HCT116 (cell line): ENCODE data around the gene GNG4. TPM values are rescaled to one million over a fixed set of nuclear protein-coding genes. Genes with fewer than 3 reads are reported as not detected.

Experiments used
- ATAC-seq: fragments of 200-7000 bp; cut with Tn5 transposase; 2 replicates; pipeline ENCODE4 v1.9.1; 2020; ENCODE audit warnings: mild to moderate bottlenecking, moderate library complexity
- BruUV-seq: library from RNA; stranded (reverse); fragments of 400-500 nt; replicated peaks from 2 replicates; lab custom pipeline; 2021; lab: Mats Ljungman, UMichigan
- CTCF ChIA-PET: fragments of 300-600 bp; sonication (Branson Sonifier 250); formaldehyde crosslinking; loops from one replicate; lab custom pipeline; 2021; ENCODE audit warnings: antibody characterized with exemption; lab: Charles Lee
- POLR2A ChIA-PET: fragments of 300-600, 350-600 bp; sonication (Branson Sonifier 250); formaldehyde crosslinking; loops from one replicate; lab custom pipeline; 2021; ENCODE audit warnings: antibody characterized with exemption; lab: Charles Lee
- RAD21 ChIA-PET, 2 experiments: fragments of 300-600 bp; sonication (Branson Sonifier 250); formaldehyde crosslinking; loops; one replicate each; lab custom pipeline; 2023; ENCODE audit warnings: low total read pairs in 2 of 2; ENCODE audit not compliant: uncharacterized antibody in 2 of 2, unreplicated experiment in 2 of 2, low non-redundant PET in 1 of 2; lab: Charles Lee
- DNase-seq: peaks from one replicate; pipeline ENCODE4 v3.0.0-alpha.2; 2010; ENCODE audit warnings: low read depth, low spot score
- H2AFZ ChIP-seq: fragments of 200-600 bp; shearing (Covaris generic), sonication (generic); 2 replicates; pipeline ENCODE4 v1.6.1; 2017; ENCODE audit warnings: low read depth, mixed run types, mixed read lengths, antibody characterized with exemption, low read length; ENCODE audit not compliant: poor library complexity, severe bottlenecking
- H3K27ac ChIP-seq: 2 replicates; pipeline ENCODE4 v1.5.1; 2012; ENCODE audit warnings: low read depth, low read length
- H3K27me3 ChIP-seq: fragments of 200-600 bp; sonication (generic); 2 replicates; pipeline ENCODE4 v1.6.1; 2016; ENCODE audit warnings: mixed run types, low read length, mixed read lengths; ENCODE audit not compliant: insufficient read depth
- H3K36me3 ChIP-seq, 2 experiments: fragments of 200-500 bp in 1 of 2; fragments of 200-600 bp in 1 of 2; sonication (Bioruptor generic) in 1 of 2; sonication (generic) in 1 of 2; 2 replicates each; pipeline versions ENCODE4 v1.5.1 to v1.6.1; 2014 to 2016; ENCODE audit warnings: low read length in 2 of 2, inconsistent platforms in 1 of 2, mixed read lengths in 1 of 2, mixed run types in 1 of 2; ENCODE audit not compliant: insufficient read depth in 2 of 2, control insufficient read depth in 1 of 2
- H3K4me1 ChIP-seq, 2 experiments: fragments of 200-600 bp in 1 of 2; sonication (generic) in 1 of 2; 2 replicates each; pipeline versions ENCODE4 v1.5.1 to v1.6.1; 2012 to 2017; ENCODE audit warnings: low read length in 2 of 2, inconsistent platforms in 1 of 2, mild to moderate bottlenecking in 1 of 2, mixed read lengths in 1 of 2, mixed run types in 1 of 2, moderate library complexity in 1 of 2; ENCODE audit not compliant: insufficient read depth in 2 of 2, control insufficient read depth in 1 of 2
- H3K4me2 ChIP-seq: fragments of 200-600 bp; sonication (generic); 2 replicates; pipeline ENCODE4 v1.6.1; 2017; ENCODE audit warnings: mixed run types, low read length, mixed read lengths
- H3K4me3 ChIP-seq, 2 experiments: fragments of 200-600 bp in 1 of 2; sonication (generic) in 1 of 2; replicated peaks in 1 of 2; 2 replicates each; pipeline ENCODE4 v1.5.1; 2011 to 2016; ENCODE audit warnings: low read length in 2 of 2, control low read depth in 1 of 2, low read depth in 1 of 2, mild to moderate bottlenecking in 1 of 2, mixed read lengths in 1 of 2, mixed run types in 1 of 2
- H3K79me2 ChIP-seq: fragments of 200-600 bp; sonication (generic); 2 replicates; pipeline ENCODE4 v1.6.1; 2017; ENCODE audit warnings: mild to moderate bottlenecking, mixed run types, low read length, moderate library complexity, mixed read lengths; ENCODE audit not compliant: insufficient read depth
- H3K9ac ChIP-seq: fragments of 200-600 bp; sonication (generic); 2 replicates; pipeline ENCODE4 v1.6.1; 2016; ENCODE audit warnings: low read length, mixed read lengths
- H3K9me2 ChIP-seq: fragments of 200-600 bp; sonication (generic), shearing (Covaris generic); 2 replicates; pipeline ENCODE4 v1.6.1; 2017; ENCODE audit warnings: mixed run types, mild to moderate bottlenecking, moderate library complexity; ENCODE audit not compliant: insufficient read depth
- H3K9me3 ChIP-seq, 2 experiments: fragments of 200-500 bp in 1 of 2; fragments of 200-600 bp in 1 of 2; sonication (Bioruptor generic) in 1 of 2; sonication (generic) in 1 of 2; 2 replicates each; pipeline ENCODE4 v1.6.1; 2014 to 2017; ENCODE audit warnings: low read length in 2 of 2, mixed read lengths in 2 of 2, inconsistent platforms in 1 of 2, low read depth in 1 of 2, mild to moderate bottlenecking in 1 of 2, mixed run types in 1 of 2, moderate library complexity in 1 of 2; ENCODE audit not compliant: control insufficient read depth in 1 of 2, insufficient read depth in 1 of 2
- H4K20me1 ChIP-seq: fragments of 200-600 bp; sonication (generic), shearing (Covaris generic); 2 replicates; pipeline ENCODE4 v1.6.1; 2017; ENCODE audit warnings: mixed run types, mild to moderate bottlenecking, moderate library complexity; ENCODE audit not compliant: insufficient read depth
- CBX3 ChIP-seq: IDR thresholded peaks from 2 replicates; pipeline ENCODE4 v1.6.1; 2012; ENCODE audit warnings: low read depth
- CTCF ChIP-seq, 3 experiments: fragments of 200-600 bp in 1 of 3; sonication (generic) in 1 of 3; IDR thresholded peaks in 2 of 3; conservative IDR thresholded peaks in 1 of 3; 2 replicates each; pipeline ENCODE4 v1.5.1; 2012 to 2017; ENCODE audit warnings: low read depth in 2 of 3, low read length in 2 of 3, antibody characterized with exemption in 1 of 3, borderline replicate concordance in 1 of 3, control low read depth in 1 of 3, mild to moderate bottlenecking in 1 of 3, mixed read lengths in 1 of 3, mixed run types in 1 of 3, moderate library complexity in 1 of 3; ENCODE audit not compliant: insufficient read depth in 1 of 3
- EGR1 ChIP-seq: IDR thresholded peaks from 2 replicates; pipeline ENCODE4 v1.6.1; 2012; ENCODE audit warnings: low read depth
- ELF1 ChIP-seq: IDR thresholded peaks from 2 replicates; pipeline ENCODE4 v1.6.1; 2012; ENCODE audit warnings: low read depth, borderline replicate concordance
- EZH2 ChIP-seq: fragments of 200-600 bp; sonication (generic); IDR thresholded peaks from 2 replicates; pipeline ENCODE4 v1.6.1; 2017; ENCODE audit warnings: antibody characterized with exemption, mixed run types
- EZH2phosphoT487 ChIP-seq: fragments of 200-600 bp; IDR thresholded peaks from 2 replicates; pipeline ENCODE4 v1.6.1; 2018; ENCODE audit warnings: antibody characterized with exemption, borderline replicate concordance
- FOSL1 ChIP-seq: IDR thresholded peaks from 2 replicates; pipeline ENCODE4 v1.6.1; 2012; ENCODE audit warnings: low read depth
- JUND ChIP-seq: IDR thresholded peaks from 2 replicates; pipeline ENCODE4 v1.6.1; 2012
- MAX ChIP-seq: IDR thresholded peaks from 2 replicates; pipeline ENCODE4 v1.6.1; 2012
- POLR2A ChIP-seq: IDR thresholded peaks from 2 replicates; pipeline ENCODE4 v1.7.0; 2011; ENCODE audit warnings: borderline replicate concordance; ENCODE audit not compliant: insufficient read depth, insufficient read length; ENCODE audit errors: extremely low read depth
- RAD21 ChIP-seq: IDR thresholded peaks from 2 replicates; pipeline ENCODE4 v1.6.1; 2012; ENCODE audit warnings: low read depth, mild to moderate bottlenecking
- REST ChIP-seq: IDR thresholded peaks from 2 replicates; pipeline ENCODE4 v1.6.1; 2012; ENCODE audit warnings: low read depth
- SIN3A ChIP-seq: IDR thresholded peaks from 2 replicates; pipeline ENCODE4 v1.6.1; 2012; ENCODE audit warnings: low read depth
- SP1 ChIP-seq: IDR thresholded peaks from 2 replicates; pipeline ENCODE4 v1.6.1; 2012; ENCODE audit warnings: low read depth
- SRF ChIP-seq: IDR thresholded peaks from 2 replicates; pipeline ENCODE4 v1.6.1; 2012; ENCODE audit warnings: low read depth
- TCF7L2 ChIP-seq: IDR thresholded peaks from 2 replicates; pipeline ENCODE4 v1.7.0; 2011; ENCODE audit warnings: borderline replicate concordance, inconsistent platforms; ENCODE audit not compliant: insufficient read depth, insufficient read length; ENCODE audit errors: extremely low read depth
- YY1 ChIP-seq: IDR thresholded peaks from 2 replicates; pipeline ENCODE4 v1.6.1; 2011; ENCODE audit warnings: low read length, low read depth, moderate library complexity, mild to moderate bottlenecking; ENCODE audit not compliant: insufficient replicate concordance; ENCODE audit errors: extremely low read depth
- ZBTB33 ChIP-seq: IDR thresholded peaks from 2 replicates; pipeline ENCODE4 v1.6.1; 2011; ENCODE audit warnings: mild to moderate bottlenecking, low read length, moderate library complexity; ENCODE audit not compliant: insufficient replicate concordance; ENCODE audit errors: extremely low read depth
- ZFX ChIP-seq: fragments of 450-650 bp; IDR thresholded peaks from 2 replicates; pipeline ENCODE4 v1.6.1; 2017
- ZNF274 ChIP-seq: fragments of 200-500 bp; sonication (Bioruptor generic); IDR thresholded peaks from 2 replicates; pipeline ENCODE4 v1.6.1; 2014; ENCODE audit warnings: mild to moderate bottlenecking, low read depth, low read length, inconsistent platforms
- intact Hi-C: fragments of 100-400 bp; cut with micrococcal nuclease; formaldehyde crosslinking; loops from 2 replicates; pipeline ENCODE4 v1.10.0; 2022
- total RNA-seq: library from RNA; stranded (reverse); gene quantifications from one replicate; pipeline ENCODE4 v1.2.1, GENCODE V29; 2021; ENCODE audit not compliant: unreplicated experiment

Gene GNG4
- total RNA-seq, 1 experiment from 2014 or later, result 10.6 TPM

- Histone ChIP-seq H3K9me3 (0 out of 4 replicates have a peak, but pooled peaks cover 0 to 6% of the 10 kb centered on the region in 2 experiments), H3K4me2 (no peak overlapping the region), H3K79me2 (no peaks in the 10 kb centered on the region), H3K9me2 (no peaks in the 10 kb centered on the region)
- BruUV-seq, result no TSS peak
- POLR2A ChIA-PET, result no interaction called here
- no peak for ATAC-seq
- intact Hi-C loops, result no loop called here
- no peak for TF ChIP-seq EZH2phosphoT487
- no peak for TF ChIP-seq ZNF274
- TF ChIP-seq CTCF (IDR thresholded peaks at IDR 0.05 in 2 of 3, conservative IDR thresholded peaks at IDR 0.05 in 1 of 3; ENCODE audit: borderline replicate concordance in 1 of 3, insufficient read depth in 1 of 3, low read depth in 2 of 3, low read length in 2 of 3), result no peak
- TF ChIP-seq POLR2A, result no peak
- no peak for TF ChIP-seq JUND
- TF ChIP-seq ZBTB33, result no peak
- no peak for TF ChIP-seq TCF7L2
- no peak for TF ChIP-seq SRF
- no peak for TF ChIP-seq REST
- no peak for TF ChIP-seq EZH2
- TF ChIP-seq FOSL1, result no peak
- no peak for TF ChIP-seq MAX
- TF ChIP-seq YY1, result no peak
- TF ChIP-seq CBX3, result no peak
- no peak for TF ChIP-seq ELF1
- TF ChIP-seq RAD21, result no peak
- TF ChIP-seq SIN3A, result no peak
- TF ChIP-seq EGR1, result no peak
- no peak for TF ChIP-seq SP1
- no peak for TF ChIP-seq ZFX
- TF ChIP-seq, all 23 proteins: peak for 0
- Histone ChIP-seq H3K36me3 (no peaks in the 10 kb centered on the region), H3K4me3 (no peak overlapping the region), H3K27ac (no peak overlapping the region), H4K20me1 (no peaks in the 10 kb centered on the region), H3K27me3 (no peaks in the 10 kb centered on the region), H2AFZ (no peak overlapping the region), H3K9ac (no peak overlapping the region), H3K4me1 (no peaks in the 10 kb centered on the region)
- CTCF ChIA-PET, result no interaction called here
- DNase-seq, result no peak
- RAD21 ChIA-PET, result no interaction called here
Observed at GRCh38 chr1:235679005-235679404, 29.4 kb upstream of the GNG4 start.
